Activated CD4-positive, alpha-beta T cell treated with anti-CD3 and anti-CD28 coated beads, Interleukin-2, Interleukin-6, amounts not matched to agents 100 ng/mL and 50 ng/mL, durations not matched to agents 16 hours and 8 hours (primary cell): ENCODE measurements around the gene FCGR3B.
"Not testable (repeated sequence)": the region's sequence is repeated elsewhere in the genome, so short reads cannot be mapped to it uniquely, and the experiment has no call there.

Experiments used
- DNase-seq: peaks from one replicate; pipeline ENCODE4 v3.0.0-alpha.2; 2020

FCGR3B gene

GRCh38 chr1:161631076-161631475 is at the start of gene FCGR3B:
FCGR3B (minus strand) TSS chr1:161631176; CDS start chr1:161631094, 82 bp downstream.
- no peak for DNase-seq

- no peak for DNase-seq
Measured at GRCh38 chr1:161678500-161678899, 47.5 kb upstream of the FCGR3B start.

- DNase-seq: no peak
Measured at GRCh38 chr1:161676958-161677689, 46.1 kb upstream of the FCGR3B start.

DNA sequence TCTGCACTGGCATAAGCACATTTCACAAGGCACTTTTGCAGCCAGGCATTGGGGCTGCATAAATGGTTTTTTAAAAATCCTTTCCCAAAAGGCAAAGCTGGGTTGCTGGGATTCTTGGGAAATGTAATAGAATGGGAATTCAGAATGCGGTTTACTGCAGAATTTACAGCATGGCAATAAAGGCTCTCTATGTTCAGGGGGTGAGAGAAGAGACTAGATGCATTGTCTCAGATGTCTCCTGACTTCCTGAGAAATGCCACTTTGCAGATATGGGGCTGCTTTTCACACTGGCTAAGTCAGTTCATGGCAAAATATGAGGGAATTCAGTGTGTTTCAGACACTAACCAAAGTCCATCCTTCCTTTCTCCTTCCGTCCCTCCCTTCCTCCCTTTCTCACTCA is 45.5 kb upstream of the FCGR3B start:
- no peak for DNase-seq

GRCh38 chr1:161674908-161675307 is 43.9 kb upstream of the FCGR3B start:
- DNase-seq: not testable (repeated sequence)

DNA sequence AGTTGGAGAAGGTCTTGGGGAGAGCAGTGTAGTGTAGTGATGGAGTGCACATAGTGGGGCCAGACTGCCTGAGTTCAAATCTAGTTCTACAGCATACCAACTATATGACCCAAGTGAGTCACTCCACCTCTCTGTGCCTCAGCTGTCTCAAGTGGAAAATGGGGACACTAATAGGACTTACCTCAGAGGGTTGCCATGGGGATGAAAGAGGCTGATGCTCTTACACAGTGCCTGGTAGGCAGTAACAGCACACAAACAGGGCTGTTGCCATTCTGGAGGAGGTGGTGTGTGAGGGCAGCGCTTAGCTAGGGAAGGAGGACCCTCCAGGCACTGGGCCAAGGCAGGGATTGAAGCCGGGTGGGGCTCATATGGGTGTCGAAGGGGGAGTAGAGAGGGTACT is 43.5 kb upstream of the FCGR3B start:
- DNase-seq: not testable (repeated sequence)

GRCh38 chr1:161673437-161673836 is 42.5 kb upstream of the FCGR3B start:
- not testable (repeated sequence) for DNase-seq

DNA sequence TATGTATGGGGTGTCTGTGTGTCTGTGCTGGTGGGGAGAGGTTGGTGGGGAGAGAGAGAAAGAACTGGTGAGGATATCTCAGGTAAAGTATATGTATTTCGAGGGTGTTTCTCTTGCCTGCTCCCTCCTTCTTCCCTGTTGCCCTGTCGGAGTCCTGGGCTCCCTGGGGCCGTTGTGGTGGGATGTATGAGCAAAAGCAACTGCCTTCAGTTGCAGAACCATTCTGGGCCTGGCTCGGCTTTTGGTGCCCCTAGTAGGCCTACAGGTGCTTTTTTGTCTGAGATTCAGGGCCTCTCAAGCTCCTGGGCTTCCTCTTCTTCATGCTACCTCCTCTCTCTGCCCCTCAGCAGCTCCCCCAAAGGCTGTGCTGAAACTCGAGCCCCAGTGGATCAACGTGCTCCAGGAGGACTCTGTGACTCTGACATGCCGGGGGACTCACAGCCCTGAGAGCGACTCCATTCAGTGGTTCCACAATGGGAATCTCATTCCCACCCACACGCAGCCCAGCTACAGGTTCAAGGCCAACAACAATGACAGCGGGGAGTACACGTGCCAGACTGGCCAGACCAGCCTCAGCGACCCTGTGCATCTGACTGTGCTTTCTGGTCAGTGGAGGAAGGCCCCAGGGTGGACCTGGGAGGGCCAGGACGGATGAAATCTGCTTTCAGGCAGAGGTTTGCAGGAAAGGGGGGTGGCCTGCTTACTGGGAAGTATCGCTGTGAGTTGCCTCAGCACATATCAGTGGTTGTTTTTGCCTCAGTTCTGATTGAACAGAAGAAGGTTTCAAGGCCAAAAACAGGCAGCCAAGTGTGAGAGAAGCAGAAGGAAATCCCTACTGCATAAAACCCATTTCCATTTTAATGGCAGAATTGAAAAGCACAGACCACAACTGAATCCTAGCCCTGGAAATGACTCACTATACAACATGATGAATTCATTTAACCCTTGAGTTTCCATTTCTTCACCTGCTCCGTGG is 40.4 kb upstream of the FCGR3B start:
- peak; percentile 32 for DNase-seq

- not testable (repeated sequence) for DNase-seq
Measured at GRCh38 chr1:161664689-161665088, 33.7 kb upstream of the FCGR3B start.

DNA sequence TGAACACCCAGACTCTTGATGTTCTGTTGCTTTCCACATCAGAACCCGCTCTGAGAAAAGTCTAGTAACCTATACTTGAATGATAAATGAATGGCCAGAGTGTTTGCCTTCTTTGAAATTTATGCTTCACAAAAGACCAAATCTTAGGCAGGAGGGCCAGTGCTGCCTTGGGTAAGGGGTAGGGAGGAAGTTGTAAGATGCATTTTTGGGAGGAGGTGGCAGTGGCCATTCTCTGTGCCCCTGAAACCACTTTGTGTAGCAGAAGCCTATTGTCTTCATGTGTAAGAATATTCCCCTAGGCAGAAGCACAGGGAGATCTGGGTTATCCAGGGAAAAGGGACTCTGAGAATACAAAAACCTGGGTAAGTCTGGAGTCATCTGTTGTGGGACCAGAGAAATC is 32.6 kb upstream of the FCGR3B start:
- not testable (repeated sequence) for DNase-seq

DNA sequence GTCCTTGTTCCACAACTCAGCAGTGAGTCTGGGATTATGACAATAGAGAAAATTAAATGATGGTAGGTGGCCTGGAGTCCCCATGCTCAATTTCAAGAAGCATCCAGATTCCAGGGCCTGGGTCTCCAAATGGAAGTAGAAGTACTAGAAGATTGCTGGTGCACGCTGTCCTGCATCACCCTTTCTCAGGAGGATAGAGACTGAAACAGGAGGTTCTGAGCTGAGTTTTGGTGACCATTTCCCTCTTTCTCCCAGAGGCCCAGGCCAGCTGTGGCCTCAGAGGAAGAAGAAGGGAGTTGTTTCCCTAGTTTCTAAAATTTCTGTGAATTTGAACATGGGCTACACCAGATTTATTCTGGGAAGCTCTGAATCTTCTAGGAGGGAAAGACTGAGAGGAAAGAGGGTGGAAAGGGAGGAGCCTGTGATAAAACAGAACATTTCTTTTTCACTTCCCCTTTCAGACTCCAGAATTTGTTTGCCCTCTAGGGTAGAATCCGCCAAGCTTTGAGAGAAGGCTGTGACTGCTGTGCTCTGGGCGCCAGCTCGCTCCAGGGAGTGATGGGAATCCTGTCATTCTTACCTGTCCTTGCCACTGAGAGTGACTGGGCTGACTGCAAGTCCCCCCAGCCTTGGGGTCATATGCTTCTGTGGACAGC is 31.8 kb upstream of the FCGR3B start, which contains the start of gene FCGR2B:
TSS of gene FCGR2B (plus strand) at position 460 of the 656 bp plus-strand sequence. CDS start at position 559, 99 bp downstream.
- DNase-seq: not testable (repeated sequence)

GRCh38 chr1:161661660-161662311 is 30.8 kb upstream of the FCGR3B start:
- DNase-seq: not testable (repeated sequence)

GRCh38 chr1:161658524-161658923 is 27.5 kb upstream of the FCGR3B start:
- DNase-seq: not testable (repeated sequence)

- not testable (repeated sequence) for DNase-seq
Measured at GRCh38 chr1:161653971-161654370, 23.0 kb upstream of the FCGR3B start.

GRCh38 chr1:161653541-161653940 is 22.6 kb upstream of the FCGR3B start:
- DNase-seq: not testable (repeated sequence)

DNA sequence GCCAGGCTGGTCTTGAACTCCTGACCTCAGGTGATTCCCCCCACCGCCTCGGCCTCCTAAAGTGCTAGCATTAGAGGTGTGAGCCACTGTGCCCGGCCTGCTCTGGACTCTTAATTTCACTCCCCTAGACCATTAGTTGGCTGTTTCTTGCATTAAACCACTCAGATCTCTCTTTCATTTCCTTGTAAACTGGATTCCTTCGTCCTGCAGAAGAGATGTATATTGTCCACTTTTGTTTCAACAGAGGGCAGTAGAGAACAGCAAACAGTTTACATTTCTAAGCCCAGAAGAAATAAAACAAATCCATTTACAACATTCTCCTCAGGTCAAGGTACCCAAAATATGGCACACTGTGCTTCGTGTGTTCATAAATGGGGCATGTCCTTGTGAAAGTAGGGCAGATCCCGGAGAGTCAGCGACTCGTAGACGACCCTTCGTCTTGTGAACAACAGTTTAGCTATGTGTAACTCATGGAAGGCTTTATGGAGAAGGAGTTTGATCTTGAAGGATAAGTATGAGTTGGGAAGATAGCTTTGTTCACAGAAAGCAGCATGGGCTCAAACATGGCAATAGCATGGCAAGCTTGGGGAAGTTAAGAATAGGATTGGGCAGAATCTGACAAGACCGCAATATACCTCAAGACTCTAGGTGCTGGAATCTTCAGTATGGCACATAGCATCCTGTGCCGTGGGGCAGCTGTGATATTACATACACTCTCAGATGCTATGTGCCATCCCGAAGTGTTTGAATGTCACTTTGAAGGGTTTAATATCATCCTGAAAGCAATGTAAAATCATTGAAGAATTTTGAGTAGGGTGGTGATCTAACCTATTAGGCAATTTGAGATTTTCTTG is 16.8 kb upstream of the FCGR3B start:
- peak; percentile 30 for DNase-seq

- not testable (repeated sequence) for DNase-seq
Measured at GRCh38 chr1:161644855-161645254, 13.9 kb upstream of the FCGR3B start.

- DNase-seq: not testable (repeated sequence)
Measured at GRCh38 chr1:161643481-161644208, 12.7 kb upstream of the FCGR3B start.

- not testable (repeated sequence) for DNase-seq
Measured at GRCh38 chr1:161642697-161643096, 11.7 kb upstream of the FCGR3B start.

- not testable (repeated sequence) for DNase-seq
Measured at GRCh38 chr1:161639203-161639602, 8.2 kb upstream of the FCGR3B start.
